NB4 (cell line): ENCODE measurements around the gene NR1H2.

Source experiments
- CTCF ChIP-seq: IDR thresholded peaks from one replicate; pipeline ENCODE4 v1.5.1; 2012; ENCODE audit warnings: low read depth, low read length
- MAX ChIP-seq: IDR thresholded peaks from 2 replicates; pipeline ENCODE4 v1.6.1; 2011; ENCODE audit warnings: low read depth, low read length
- MYC ChIP-seq: IDR thresholded peaks from 2 replicates; pipeline ENCODE4 v1.6.1; 2011; ENCODE audit warnings: low read depth, low read length
- POLR2A ChIP-seq: IDR thresholded peaks from 2 replicates; pipeline ENCODE4 v1.6.1; 2011; ENCODE audit warnings: mild to moderate bottlenecking; ENCODE audit not compliant: insufficient read length; ENCODE audit errors: extremely low read depth

- TF ChIP-seq MYC (no peak), CTCF (no peak), POLR2A (no peak), MAX (no peak)
These were observed 43.9 kb downstream of the NR1H2 start for GRCh38 chr19:50420127-50420526.
